Panc1 (cell line): Measurements from ENCODE around the gene ASCC3. TPM values are rescaled to one million over a fixed set of nuclear protein-coding genes. Genes with fewer than 3 reads are reported as not detected.

Experiments
- ATAC-seq: fragments of 200-7000 bp; cut with Tn5 transposase; 2 replicates; pipeline ENCODE4 v1.9.1; 2020; ENCODE audit warnings: mild to moderate bottlenecking, moderate library complexity
- BruUV-seq: library from RNA; stranded (reverse); fragments of 400-500 nt; replicated peaks from 2 replicates; lab custom pipeline; 2021; lab: Mats Ljungman, UMichigan
- CTCF ChIA-PET: fragments of 300-600 bp; sonication (Branson Sonifier 250); formaldehyde crosslinking; loops from one replicate; lab custom pipeline; 2022; ENCODE audit warnings: antibody characterized with exemption; lab: Charles Lee
- POLR2A ChIA-PET: fragments of 300-600 bp; sonication (Branson Sonifier 250); formaldehyde crosslinking; loops from one replicate; lab custom pipeline; 2022; ENCODE audit warnings: antibody characterized with exemption; lab: Charles Lee
- DNase-seq: peaks from one replicate; pipeline ENCODE4 v3.0.0-alpha.2; 2010; ENCODE audit warnings: low read depth, low spot score
- H3K27ac ChIP-seq: 2 replicates; pipeline ENCODE4 v1.5.1; 2011; ENCODE audit warnings: mild to moderate bottlenecking, low read length, inconsistent platforms
- H3K27me3 ChIP-seq: fragments of 200-500 bp; sonication (Bioruptor generic); 2 replicates; pipeline ENCODE4 v1.6.0; 2014; ENCODE audit warnings: low read length, inconsistent platforms; ENCODE audit not compliant: control insufficient read depth, insufficient read depth
- H3K36me3 ChIP-seq: fragments of 200-500 bp; sonication (Bioruptor generic); 2 replicates; pipeline ENCODE4 v1.5.1; 2014; ENCODE audit warnings: inconsistent platforms, mild to moderate bottlenecking, low read length, moderate library complexity; ENCODE audit not compliant: control insufficient read depth, insufficient read depth
- H3K4me1 ChIP-seq: 2 replicates; pipeline ENCODE4 v1.5.1; 2011; ENCODE audit warnings: inconsistent platforms, mild to moderate bottlenecking, low read length, moderate library complexity; ENCODE audit not compliant: control insufficient read depth, insufficient read depth
- H3K4me3 ChIP-seq, 2 experiments: 2 replicates each; pipeline ENCODE4 v1.5.1; 2011 to 2012; ENCODE audit warnings: low read depth in 2 of 2, low read length in 2 of 2, mild to moderate bottlenecking in 2 of 2, inconsistent platforms in 1 of 2, moderate library complexity in 1 of 2
- H3K9me3 ChIP-seq: fragments of 200-500 bp; sonication (Bioruptor generic); 2 replicates; pipeline ENCODE4 v1.5.1; 2014; ENCODE audit warnings: low read depth, mild to moderate bottlenecking, inconsistent platforms, low read length, moderate library complexity; ENCODE audit not compliant: control insufficient read depth, insufficient read depth
- CTCF ChIP-seq: fragments of 450-650 bp; IDR thresholded peaks from 2 replicates; pipeline ENCODE4 v1.5.1; 2017; ENCODE audit warnings: mild to moderate bottlenecking
- POLR2AphosphoS5 ChIP-seq: IDR thresholded peaks from 2 replicates; pipeline ENCODE4 v1.6.1; 2012; ENCODE audit warnings: mild to moderate bottlenecking, low read depth, low read length, moderate library complexity
- SIN3A ChIP-seq: IDR thresholded peaks from 2 replicates; pipeline ENCODE4 v1.6.1; 2012; ENCODE audit warnings: low read depth, mild to moderate bottlenecking, low read length, moderate library complexity, borderline replicate concordance; ENCODE audit not compliant: insufficient read depth
- TCF7L2 ChIP-seq: IDR thresholded peaks from 2 replicates; pipeline ENCODE4 v1.6.1; 2011; ENCODE audit warnings: mild to moderate bottlenecking, low read depth, low read length, inconsistent platforms
- in situ Hi-C: cut with HindIII; loops from 2 replicates; pipeline ENCODE4 v1.10.0; 2016; ENCODE audit warnings: low sequenced_read_pairs, low pct_unique_long_range_greater_than_20kb
- intact Hi-C: fragments of 100-400 bp; cut with micrococcal nuclease; formaldehyde crosslinking; loops from one replicate; pipeline ENCODE4 v1.10.0; 2022; ENCODE audit not compliant: unreplicated experiment
- total RNA-seq: library from RNA; stranded (reverse); gene quantifications from one replicate; pipeline ENCODE4 v1.2.1, GENCODE V29; 2021; ENCODE audit not compliant: unreplicated experiment
- TF ChIP-seq, protein P1 (sequence below), 2 experiments: IDR thresholded peaks; 2 replicates each; pipeline ENCODE4 v1.6.1; 2011 to 2012; ENCODE audit warnings: low read depth in 2 of 2, control low read depth in 1 of 2, low read length in 1 of 2, mild to moderate bottlenecking in 1 of 2, moderate library complexity in 1 of 2; ENCODE audit not compliant: insufficient read depth in 1 of 2

Gene ASCC3
- total RNA-seq, 1 experiment from 2014 or later = 46.9 TPM

- intact Hi-C loops (no loop called here), in situ Hi-C loops (no loop called here)
- ChIA-PET CTCF (no interaction called here), POLR2A (no interaction called here)
- BruUV-seq = no TSS peak
- DNase-seq (no peak), ATAC-seq (no peak)
- no peak overlapping the region for H3K4me3 ChIP-seq
- no peaks in the 10 kb centered on the region for H3K27me3 ChIP-seq
- peaks cover 3% of the 10 kb centered on the region; the same call in 1 of the 2 replicates for H3K36me3 ChIP-seq
- no peak overlapping the region for H3K27ac ChIP-seq
- TF ChIP-seq, protein P1, sequence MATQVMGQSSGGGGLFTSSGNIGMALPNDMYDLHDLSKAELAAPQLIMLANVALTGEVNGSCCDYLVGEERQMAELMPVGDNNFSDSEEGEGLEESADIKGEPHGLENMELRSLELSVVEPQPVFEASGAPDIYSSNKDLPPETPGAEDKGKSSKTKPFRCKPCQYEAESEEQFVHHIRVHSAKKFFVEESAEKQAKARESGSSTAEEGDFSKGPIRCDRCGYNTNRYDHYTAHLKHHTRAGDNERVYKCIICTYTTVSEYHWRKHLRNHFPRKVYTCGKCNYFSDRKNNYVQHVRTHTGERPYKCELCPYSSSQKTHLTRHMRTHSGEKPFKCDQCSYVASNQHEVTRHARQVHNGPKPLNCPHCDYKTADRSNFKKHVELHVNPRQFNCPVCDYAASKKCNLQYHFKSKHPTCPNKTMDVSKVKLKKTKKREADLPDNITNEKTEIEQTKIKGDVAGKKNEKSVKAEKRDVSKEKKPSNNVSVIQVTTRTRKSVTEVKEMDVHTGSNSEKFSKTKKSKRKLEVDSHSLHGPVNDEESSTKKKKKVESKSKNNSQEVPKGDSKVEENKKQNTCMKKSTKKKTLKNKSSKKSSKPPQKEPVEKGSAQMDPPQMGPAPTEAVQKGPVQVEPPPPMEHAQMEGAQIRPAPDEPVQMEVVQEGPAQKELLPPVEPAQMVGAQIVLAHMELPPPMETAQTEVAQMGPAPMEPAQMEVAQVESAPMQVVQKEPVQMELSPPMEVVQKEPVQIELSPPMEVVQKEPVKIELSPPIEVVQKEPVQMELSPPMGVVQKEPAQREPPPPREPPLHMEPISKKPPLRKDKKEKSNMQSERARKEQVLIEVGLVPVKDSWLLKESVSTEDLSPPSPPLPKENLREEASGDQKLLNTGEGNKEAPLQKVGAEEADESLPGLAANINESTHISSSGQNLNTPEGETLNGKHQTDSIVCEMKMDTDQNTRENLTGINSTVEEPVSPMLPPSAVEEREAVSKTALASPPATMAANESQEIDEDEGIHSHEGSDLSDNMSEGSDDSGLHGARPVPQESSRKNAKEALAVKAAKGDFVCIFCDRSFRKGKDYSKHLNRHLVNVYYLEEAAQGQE (IDR thresholded peaks at IDR 0.05; ENCODE audit: insufficient read depth in 1 of 2, low read depth in 2 of 2, low read length in 1 of 2) = no peak
- no peak for TF ChIP-seq CTCF
- TF ChIP-seq POLR2AphosphoS5 = no peak
- TF ChIP-seq SIN3A = no peak
- TF ChIP-seq TCF7L2 = no peak
- peaks cover 6% of the 10 kb centered on the region for H3K4me1 ChIP-seq
- H3K9me3 ChIP-seq = no peaks in the 10 kb centered on the region
These were observed 159.9 kb downstream of the ASCC3 start for GRCh38 chr6:100721256-100721655.

DNA sequence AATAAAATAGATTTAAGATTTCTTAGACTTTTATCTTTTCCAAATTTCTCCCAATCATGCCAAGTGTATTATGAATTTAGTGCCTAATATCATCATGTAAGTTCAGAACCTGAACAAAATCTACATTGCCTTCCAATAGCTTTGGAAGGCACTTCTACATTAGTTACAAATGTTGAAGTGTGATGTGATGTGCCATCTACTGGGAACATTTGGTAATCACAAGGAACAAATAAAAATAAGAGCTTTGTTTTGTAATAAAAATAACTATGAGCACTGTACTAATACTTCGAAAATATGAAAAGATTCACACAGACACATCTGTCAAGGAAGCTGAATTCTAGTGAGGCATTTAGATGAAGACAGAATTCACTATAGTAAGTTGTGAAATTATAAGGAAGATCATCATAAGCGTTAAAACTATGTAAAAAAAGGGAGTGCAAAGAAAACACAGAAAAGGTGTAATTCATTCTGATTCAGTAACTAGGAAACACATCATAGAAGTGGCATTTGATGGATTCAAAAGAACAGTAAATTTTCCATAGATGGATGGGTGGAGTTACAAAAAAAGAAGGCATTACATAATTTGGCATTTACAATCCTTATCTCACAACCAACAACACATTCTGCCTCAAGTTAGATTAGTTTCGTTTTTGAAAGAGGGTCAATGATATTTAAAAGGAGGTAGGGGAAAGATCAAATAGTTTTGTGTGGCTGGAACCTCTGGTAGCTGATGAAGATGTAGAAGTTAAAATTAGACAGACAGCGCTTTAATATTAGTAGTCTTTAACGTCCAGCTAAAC lies 161.0 kb downstream of the ASCC3 start:
- in situ Hi-C loops (no loop called here), intact Hi-C loops (no loop called here)
- peak; percentile 66; the same call in 1 of the 2 replicates for TF ChIP-seq CTCF
- no peak for TF ChIP-seq SIN3A
- no peak for TF ChIP-seq TCF7L2
- TF ChIP-seq, protein P1 (IDR thresholded peaks at IDR 0.05; ENCODE audit: insufficient read depth in 1 of 2, low read depth in 2 of 2, low read length in 1 of 2) = no peak
- no peak for TF ChIP-seq POLR2AphosphoS5
- H3K4me1 ChIP-seq = peaks cover 6% of the 10 kb centered on the region
- H3K36me3 ChIP-seq = peaks cover 4% of the 10 kb centered on the region; the same call in 1 of the 2 replicates
- ChIA-PET CTCF (interaction anchor here (0.5 kb wide), 1 partner anchor 356 kb away, joined by 3 read pairs; no protein-coding TSS in a partner anchor), POLR2A (no interaction called here)
- no peak overlapping the region for H3K4me3 ChIP-seq
- H3K9me3 ChIP-seq = no peaks in the 10 kb centered on the region
- no peak overlapping the region for H3K27ac ChIP-seq
- ATAC-seq (no peak), DNase-seq (no peak)
- H3K27me3 ChIP-seq = no peaks in the 10 kb centered on the region
- BruUV-seq = TSS peak; percentile 12
